AG04450 (cell line): ENCODE measurements around the gene CDC42EP4. TPM values are rescaled to one million over a fixed set of nuclear protein-coding genes. Genes with fewer than 3 reads are reported as not detected.

Experiments used
- CTCF ChIA-PET: fragments of 300-600, 350-600 bp; formaldehyde crosslinking; extraction: SDS; loops from one replicate; lab custom pipeline; 2022; ENCODE audit warnings: antibody characterized with exemption, inconsistent platforms; lab: Charles Lee
- POLR2A ChIA-PET: fragments of 350-600 bp; formaldehyde crosslinking; extraction: SDS; loops from one replicate; lab custom pipeline; 2021; ENCODE audit warnings: antibody characterized with exemption, inconsistent platforms; lab: Yijun Ruan, JAX
- DNase-seq: peaks from one replicate; pipeline ENCODE4 v3.0.0-alpha.2; 2011; ENCODE audit warnings: low read depth, low spot score
- H3K27ac ChIP-seq: one replicate; pipeline ENCODE4 v1.5.1; 2012; ENCODE audit warnings: low read depth, low read length, control low read depth
- H3K27me3 ChIP-seq: one replicate; pipeline ENCODE4 v1.6.0; 2012; ENCODE audit warnings: low read length; ENCODE audit not compliant: control insufficient read depth, insufficient read depth
- H3K4me3 ChIP-seq: 2 replicates; pipeline ENCODE4 v1.5.1; 2011; ENCODE audit warnings: mild to moderate bottlenecking, low read depth, low read length, control low read depth
- H3K9me3 ChIP-seq: 2 replicates; pipeline ENCODE4 v1.5.1; 2012; ENCODE audit warnings: low read length; ENCODE audit not compliant: control insufficient read depth, insufficient read depth
- polyA plus RNA-seq: library from polyadenylated mRNA; depleted of rRNA; stranded (reverse); fragments of >200 nt; gene quantifications from 2 replicates; pipeline ENCODE4 v1.2.3, GENCODE V29; 2011
- TF ChIP-seq, protein P1 (sequence below): IDR thresholded peaks from 2 replicates; pipeline ENCODE4 v1.5.1; 2011; ENCODE audit warnings: low read depth, low read length, control low read depth, inconsistent platforms

Gene CDC42EP4
- polyA plus RNA-seq, 1 experiment: 21.9 TPM

- CTCF ChIA-PET: no interaction called here
- POLR2A ChIA-PET: no interaction called here
- DNase-seq: no peak
Observed at GRCh38 chr17:73286863-73287296, 24.9 kb downstream of the CDC42EP4 start.

DNA sequence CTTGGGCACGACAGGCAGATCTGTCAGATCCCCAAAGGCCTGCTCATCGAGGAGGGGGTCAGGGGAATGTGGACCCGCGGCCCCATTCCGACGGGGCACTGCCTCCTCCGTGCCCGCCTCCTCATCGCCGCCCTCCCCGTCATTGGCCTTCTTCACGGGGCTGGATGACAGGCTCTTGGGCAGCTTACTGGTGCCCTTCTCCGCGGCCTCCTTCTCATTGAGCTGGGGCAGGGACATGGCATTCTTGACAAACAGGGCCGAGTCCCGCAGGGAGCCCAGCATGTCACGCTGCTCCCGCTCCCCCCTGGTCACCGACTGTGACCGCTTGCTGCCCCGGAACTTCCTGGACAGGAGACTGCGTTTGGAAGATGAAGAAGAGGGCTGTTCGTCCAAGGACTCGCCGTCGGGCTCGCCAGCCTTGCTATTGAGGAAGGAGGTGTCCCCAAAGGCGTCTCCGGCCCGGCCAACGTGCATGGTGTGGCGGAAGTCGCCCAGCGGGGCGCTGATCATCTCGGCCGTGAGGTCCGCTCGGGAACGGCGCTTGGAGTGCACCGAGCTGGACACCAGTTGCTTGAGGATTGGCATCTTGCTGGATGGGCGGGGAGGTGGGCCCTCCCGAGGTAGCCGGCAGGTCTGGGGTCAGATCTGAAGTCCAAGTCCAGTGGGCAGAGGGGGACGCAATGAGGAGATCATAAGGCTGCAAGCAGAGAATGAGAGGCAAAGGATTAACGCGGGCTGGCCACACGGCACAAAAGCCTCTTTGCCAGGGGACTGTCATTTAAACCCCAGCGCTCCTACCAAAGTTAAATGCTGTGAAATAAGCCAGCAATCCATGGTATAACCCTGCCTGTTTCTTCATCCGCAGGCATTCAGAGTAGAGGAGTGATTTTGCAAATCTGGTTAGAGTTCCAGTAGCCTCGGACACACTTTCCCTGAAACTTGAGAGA, 25.6 kb downstream of the CDC42EP4 start:
- Histone ChIP-seq H3K27ac (no peak overlapping the region), H3K4me3 (no peak overlapping the region), H3K27me3 (no peaks in the 10 kb centered on the region), H3K9me3 (no peaks in the 10 kb centered on the region; the same call in 1 of the 2 replicates)
- CTCF ChIA-PET: no interaction called here
- TF ChIP-seq, protein P1, sequence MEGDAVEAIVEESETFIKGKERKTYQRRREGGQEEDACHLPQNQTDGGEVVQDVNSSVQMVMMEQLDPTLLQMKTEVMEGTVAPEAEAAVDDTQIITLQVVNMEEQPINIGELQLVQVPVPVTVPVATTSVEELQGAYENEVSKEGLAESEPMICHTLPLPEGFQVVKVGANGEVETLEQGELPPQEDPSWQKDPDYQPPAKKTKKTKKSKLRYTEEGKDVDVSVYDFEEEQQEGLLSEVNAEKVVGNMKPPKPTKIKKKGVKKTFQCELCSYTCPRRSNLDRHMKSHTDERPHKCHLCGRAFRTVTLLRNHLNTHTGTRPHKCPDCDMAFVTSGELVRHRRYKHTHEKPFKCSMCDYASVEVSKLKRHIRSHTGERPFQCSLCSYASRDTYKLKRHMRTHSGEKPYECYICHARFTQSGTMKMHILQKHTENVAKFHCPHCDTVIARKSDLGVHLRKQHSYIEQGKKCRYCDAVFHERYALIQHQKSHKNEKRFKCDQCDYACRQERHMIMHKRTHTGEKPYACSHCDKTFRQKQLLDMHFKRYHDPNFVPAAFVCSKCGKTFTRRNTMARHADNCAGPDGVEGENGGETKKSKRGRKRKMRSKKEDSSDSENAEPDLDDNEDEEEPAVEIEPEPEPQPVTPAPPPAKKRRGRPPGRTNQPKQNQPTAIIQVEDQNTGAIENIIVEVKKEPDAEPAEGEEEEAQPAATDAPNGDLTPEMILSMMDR: no peak
- POLR2A ChIA-PET: no interaction called here
- no peak for DNase-seq

More at GRCh38 chr17:73286863-73287296, 24.9 kb downstream of the CDC42EP4 start:
- Histone ChIP-seq H3K9me3 (no peaks in the 10 kb centered on the region; the same call in 1 of the 2 replicates), H3K27ac (no peak overlapping the region), H3K27me3 (no peaks in the 10 kb centered on the region), H3K4me3 (no peak overlapping the region)
- TF ChIP-seq, protein P1: no peak

GRCh38 chr17:73285603-73285908, 26.2 kb downstream of the CDC42EP4 start:
- DNase-seq: no peak
- H3K27ac ChIP-seq: no peak overlapping the region

GRCh38 chr17:73284906-73285602, 26.7 kb downstream of the CDC42EP4 start:
- POLR2A ChIA-PET: no interaction called here
- no peak for DNase-seq
- TF ChIP-seq, protein P1: no peak
- CTCF ChIA-PET: interaction anchor here (0.9 to 1.3 kb wide), 2 partner anchors 26 to 85 kb away, joined by 3 to 4 read pairs; no protein-coding TSS in a partner anchor
- Histone ChIP-seq H3K27ac (no peak overlapping the region), H3K27me3 (no peaks in the 10 kb centered on the region), H3K4me3 (no peak overlapping the region), H3K9me3 (no peaks in the 10 kb centered on the region; the same call in 1 of the 2 replicates)

More at GRCh38 chr17:73285603-73285908, 26.2 kb downstream of the CDC42EP4 start:
- POLR2A ChIA-PET: no interaction called here
- Histone ChIP-seq H3K9me3 (no peaks in the 10 kb centered on the region; the same call in 1 of the 2 replicates), H3K27me3 (no peaks in the 10 kb centered on the region), H3K4me3 (no peak overlapping the region)
- TF ChIP-seq, protein P1: no peak
- CTCF ChIA-PET: no interaction called here

- Histone ChIP-seq H3K27me3 (no peaks in the 10 kb centered on the region), H3K27ac (no peak overlapping the region), H3K4me3 (no peak overlapping the region), H3K9me3 (no peaks in the 10 kb centered on the region; the same call in 1 of the 2 replicates)
- no peak for DNase-seq
- TF ChIP-seq, protein P1: no peak
- POLR2A ChIA-PET: no interaction called here
- CTCF ChIA-PET: interaction anchor here (0.9 to 1.3 kb wide), 2 partner anchors 26 to 86 kb away, joined by 3 to 4 read pairs; no protein-coding TSS in a partner anchor
Observed at GRCh38 chr17:73284354-73284753, 27.4 kb downstream of the CDC42EP4 start.
